Left lung (tissue), 10 donors: ENCODE measurements around the gene PRKCE. TPM values are rescaled to one million over a fixed set of nuclear protein-coding genes. Genes with fewer than 3 reads are reported as not detected.

Experiments
- ATAC-seq: fragments of 200-7000 bp; cut with Tn5 transposase; one replicate; pipeline ENCODE4 v1.9.1; 2020; ENCODE audit warnings: moderate library complexity
- DNase-seq, 4 donors: peaks; one replicate each; pipeline ENCODE4 v3.0.0-alpha.2; 2013 to 2020
- H3K27ac ChIP-seq, 2 donors: fragments of 200-600 bp; sonication (generic) in 1 of 2; one replicate each; pipeline versions ENCODE4 v1.5.0 to v1.8.0; 2020 to 2021
- H3K27me3 ChIP-seq, 2 donors: fragments of 200-600 bp; sonication (generic) in 1 of 2; one replicate each; pipeline versions ENCODE4 v1.5.0 to v1.8.0; 2020 to 2021
- H3K36me3 ChIP-seq, 2 donors: fragments of 200-600 bp; sonication (generic) in 1 of 2; one replicate each; pipeline versions ENCODE4 v1.5.0 to v1.8.0; 2020 to 2021
- H3K4me1 ChIP-seq, 2 donors: fragments of 200-600 bp; one replicate each; pipeline ENCODE4 v1.8.0; 2021
- H3K4me3 ChIP-seq, 2 donors: fragments of 200-600 bp; sonication (generic) in 1 of 2; one replicate each; pipeline versions ENCODE4 v1.5.0 to v1.8.0; 2020 to 2021; ENCODE audit warnings: mild to moderate bottlenecking in 1 of 2
- H3K9me3 ChIP-seq, 2 donors: fragments of 200-600 bp; sonication (generic) in 1 of 2; one replicate each; pipeline versions ENCODE4 v1.5.0 to v1.8.0; 2020 to 2021
- intact Hi-C, 2 donors: fragments of 100-400 bp; cut with DNase I; formaldehyde crosslinking; loops; one replicate each; pipeline versions ENCODE4 v1.11.2 to v1.14.2; 2022
- polyA plus RNA-seq, 6 donors: library from polyadenylated mRNA; unstranded; fragments of 120-200 nt; gene quantifications; one replicate each; pipeline ENCODE4 v1.2.1, GENCODE V29; 2013; ENCODE audit not compliant: insufficient read length in 6 of 6
- total RNA-seq, 2 donors: library from RNA; stranded (reverse); fragmentation: NEBNext Ultra II Directional; extraction: Animal tissue kit (Norgen Biotek cat#: 25700); gene quantifications; one replicate each; pipeline ENCODE4 v1.2.1, GENCODE V29; 2021
- TF ChIP-seq, protein P1 (sequence below), 2 donors: fragments of 200-600 bp; sonication (generic) in 1 of 2; IDR thresholded peaks; one replicate each; pipeline versions ENCODE4 v1.5.0 to v1.8.0; 2021; ENCODE audit warnings: antibody characterized with exemption in 2 of 2
- donor health status: DM: no; HTN: yes; CAD: no.
- donor health status: DM: no; HTN: no; CAD: no.

The PRKCE gene
- total and polyA plus RNA-seq, 8 donors: 12.0 to 56.9 (median 14.7) TPM

DNA sequence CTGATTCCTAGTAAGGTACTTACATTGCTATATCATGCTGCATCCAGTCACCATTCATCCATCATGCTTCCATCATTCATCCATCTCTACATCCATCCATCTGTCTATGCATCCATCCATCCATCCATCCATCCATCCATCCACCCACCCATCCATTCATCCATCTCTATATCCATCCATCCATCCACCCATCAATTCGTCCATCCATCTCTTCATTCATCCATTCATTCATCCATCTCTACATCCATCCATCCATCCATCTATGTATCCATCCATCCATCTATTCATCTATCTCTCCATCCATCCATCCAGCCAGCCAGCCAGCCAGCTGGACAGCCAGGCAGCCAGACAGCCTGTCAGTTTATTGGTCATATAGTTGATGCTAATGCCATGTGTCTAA lies 20.7 kb downstream of the PRKCE start:
- Histone ChIP-seq H3K36me3 (no peaks in the 10 kb centered on the region), H3K27me3 (no peaks in the 10 kb centered on the region), H3K9me3 (no peaks in the 10 kb centered on the region), H3K27ac (no peak overlapping the region), H3K4me1 (peaks cover 12 to 21% of the 10 kb centered on the region in 2 donors), H3K4me3 (no peak overlapping the region)
- no peak for ATAC-seq
- intact Hi-C loops: no loop called here
- TF ChIP-seq, protein P1, sequence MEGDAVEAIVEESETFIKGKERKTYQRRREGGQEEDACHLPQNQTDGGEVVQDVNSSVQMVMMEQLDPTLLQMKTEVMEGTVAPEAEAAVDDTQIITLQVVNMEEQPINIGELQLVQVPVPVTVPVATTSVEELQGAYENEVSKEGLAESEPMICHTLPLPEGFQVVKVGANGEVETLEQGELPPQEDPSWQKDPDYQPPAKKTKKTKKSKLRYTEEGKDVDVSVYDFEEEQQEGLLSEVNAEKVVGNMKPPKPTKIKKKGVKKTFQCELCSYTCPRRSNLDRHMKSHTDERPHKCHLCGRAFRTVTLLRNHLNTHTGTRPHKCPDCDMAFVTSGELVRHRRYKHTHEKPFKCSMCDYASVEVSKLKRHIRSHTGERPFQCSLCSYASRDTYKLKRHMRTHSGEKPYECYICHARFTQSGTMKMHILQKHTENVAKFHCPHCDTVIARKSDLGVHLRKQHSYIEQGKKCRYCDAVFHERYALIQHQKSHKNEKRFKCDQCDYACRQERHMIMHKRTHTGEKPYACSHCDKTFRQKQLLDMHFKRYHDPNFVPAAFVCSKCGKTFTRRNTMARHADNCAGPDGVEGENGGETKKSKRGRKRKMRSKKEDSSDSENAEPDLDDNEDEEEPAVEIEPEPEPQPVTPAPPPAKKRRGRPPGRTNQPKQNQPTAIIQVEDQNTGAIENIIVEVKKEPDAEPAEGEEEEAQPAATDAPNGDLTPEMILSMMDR (IDR thresholded peaks at IDR 0.05): no peak
- DNase-seq: no peak

DNA sequence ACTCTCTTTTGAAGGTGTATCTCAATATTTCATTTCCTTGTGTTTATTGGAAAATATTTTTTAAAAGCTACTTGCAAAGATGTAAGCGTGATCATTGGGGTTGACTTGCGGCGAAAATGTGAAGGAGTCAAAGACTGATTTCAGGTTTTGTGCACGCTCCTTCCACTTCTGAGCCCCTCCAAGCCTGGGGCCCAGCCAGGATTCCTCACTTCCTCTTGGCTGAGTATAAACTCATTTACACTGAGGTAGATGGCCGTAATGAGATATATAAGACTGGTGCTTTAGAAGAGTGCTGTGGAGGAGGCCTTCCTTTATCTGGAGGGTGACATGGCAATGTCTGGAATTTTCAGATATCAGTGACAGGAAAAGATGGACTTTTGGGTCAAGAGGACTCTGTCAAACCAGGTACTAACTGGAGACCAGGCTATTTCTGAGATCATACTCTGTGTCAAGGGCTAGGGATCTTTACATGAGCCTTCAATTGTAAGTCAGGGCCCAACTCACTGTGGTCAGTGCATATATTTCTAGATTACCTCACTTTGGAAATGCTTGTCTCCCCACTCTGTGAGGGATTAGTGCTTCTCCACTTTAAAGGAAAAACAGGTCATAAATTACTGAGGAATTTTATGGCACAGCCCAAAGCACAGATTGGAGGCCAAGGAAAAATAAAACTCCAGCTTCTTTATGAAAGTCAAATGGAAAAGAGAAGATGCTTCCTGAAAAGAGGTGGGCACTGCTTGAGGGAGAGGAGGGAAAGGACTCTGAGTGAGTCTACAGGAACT lies 22.8 kb downstream of the PRKCE start:
- TF ChIP-seq, protein P1 (IDR thresholded peaks at IDR 0.05): no peak
- Histone ChIP-seq H3K4me3 (no peak overlapping the region), H3K27me3 (no peaks in the 10 kb centered on the region), H3K9me3 (no peaks in the 10 kb centered on the region), H3K4me1 (peaks cover 12 to 17% of the 10 kb centered on the region in 2 donors), H3K27ac (peak overlapping the region; percentile 57 to 63), H3K36me3 (no peaks in the 10 kb centered on the region)
- intact Hi-C loops: no loop called here
- DNase-seq (no peak), ATAC-seq (peak; percentile 33)

DNA sequence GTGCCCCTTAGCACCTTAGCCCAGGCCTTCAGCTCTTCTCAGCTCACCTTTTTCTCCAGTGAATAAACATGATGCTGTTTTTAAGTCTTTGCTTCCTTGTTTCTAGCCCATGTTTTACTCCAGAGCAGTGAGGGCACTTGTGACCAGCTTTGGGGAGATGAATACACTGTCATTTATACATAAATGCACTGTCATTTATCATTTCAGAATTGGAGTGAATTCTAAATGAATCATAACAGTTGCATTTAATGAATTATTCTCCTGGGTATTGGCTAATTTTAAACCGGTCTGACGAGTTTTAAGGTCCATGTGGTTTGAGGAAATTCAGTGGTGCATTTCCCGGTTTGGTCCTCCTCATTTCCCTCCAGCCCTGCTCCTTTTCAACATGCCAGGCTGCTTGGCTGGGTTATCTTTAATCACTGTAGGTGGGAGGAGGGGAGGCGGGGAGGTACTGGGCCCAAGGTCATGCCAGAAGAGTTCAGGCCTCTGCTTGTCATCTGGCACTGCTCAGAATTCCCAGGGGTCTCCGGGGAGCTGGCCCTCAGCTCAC lies 23.9 kb downstream of the PRKCE start:
- Histone ChIP-seq H3K27ac (peak overlapping the region; percentile 57 to 63), H3K36me3 (no peaks in the 10 kb centered on the region), H3K27me3 (no peaks in the 10 kb centered on the region), H3K4me3 (no peak overlapping the region), H3K9me3 (no peaks in the 10 kb centered on the region), H3K4me1 (peaks cover 12 to 17% of the 10 kb centered on the region in 2 donors)
- TF ChIP-seq, protein P1 (IDR thresholded peaks at IDR 0.05): no peak
- intact Hi-C loops: no loop called here
- ATAC-seq (peak; percentile 90), DNase-seq (peak in 2 of 4 donors; percentile 42 to 70)

DNA sequence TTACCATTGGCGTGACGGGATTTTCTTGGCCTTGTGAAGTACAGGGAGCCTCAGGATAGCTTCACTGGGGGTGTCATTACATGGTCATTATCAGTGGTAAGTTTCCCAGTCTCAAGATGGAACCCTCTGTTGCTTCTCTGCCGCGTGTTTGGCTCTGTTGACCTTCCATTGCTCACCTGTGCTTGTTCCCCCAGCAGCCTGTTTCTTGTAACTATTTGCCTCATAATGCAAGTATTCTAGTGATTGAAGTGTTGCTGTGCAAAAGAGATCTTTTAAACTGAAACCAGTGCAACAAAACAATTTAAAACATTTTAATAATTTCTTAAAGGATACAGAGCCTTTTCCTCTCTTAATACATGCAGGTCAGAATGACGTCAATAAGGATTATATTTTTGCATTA lies 24.6 kb downstream of the PRKCE start:
- H3K9me3 ChIP-seq: no peaks in the 10 kb centered on the region
- peak overlapping the region; percentile 26 to 57 for H3K27ac ChIP-seq
- DNase-seq: no peak
- no peaks in the 10 kb centered on the region for H3K36me3 ChIP-seq
- H3K4me3 ChIP-seq: no peak overlapping the region
- intact Hi-C loops: no loop called here
- no peak for ATAC-seq
- H3K27me3 ChIP-seq: no peaks in the 10 kb centered on the region
- peaks cover 12 to 17% of the 10 kb centered on the region in 2 donors for H3K4me1 ChIP-seq
- TF ChIP-seq, protein P1 (IDR thresholded peaks at IDR 0.05): no peak

DNA sequence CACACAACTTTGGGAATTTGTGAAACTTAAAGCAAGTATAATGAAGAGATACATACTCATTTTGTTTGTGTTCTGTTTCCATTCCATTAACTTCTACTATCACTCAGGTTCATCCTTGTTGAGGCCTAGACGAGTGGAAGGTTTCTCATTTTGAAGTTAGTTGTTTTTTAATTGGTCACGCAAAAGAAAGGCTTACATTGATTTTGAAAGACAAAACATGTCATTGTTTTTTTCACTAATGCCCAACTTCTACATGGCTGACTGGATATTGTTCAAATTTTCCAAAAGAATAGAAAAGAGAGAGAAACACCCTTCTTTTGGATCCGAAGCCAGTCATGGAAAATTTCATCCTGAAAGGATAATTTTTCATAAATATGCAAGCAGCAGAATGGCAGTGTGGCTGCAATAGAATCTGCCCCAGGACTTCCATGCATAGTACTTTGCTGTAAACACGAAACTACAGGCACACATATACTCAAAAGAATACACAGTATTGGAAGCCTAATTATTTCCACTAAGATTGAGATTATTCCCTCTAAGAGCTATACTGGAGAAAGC lies 27.4 kb downstream of the PRKCE start:
- ATAC-seq (no peak), DNase-seq (no peak)
- peaks cover 12 to 26% of the 10 kb centered on the region in 2 donors for H3K4me1 ChIP-seq
- H3K27me3 ChIP-seq: no peaks in the 10 kb centered on the region
- intact Hi-C loops: no loop called here
- H3K4me3 ChIP-seq: no peak overlapping the region
- no peaks in the 10 kb centered on the region for H3K36me3 ChIP-seq
- TF ChIP-seq, protein P1 (IDR thresholded peaks at IDR 0.05): no peak
- H3K27ac ChIP-seq: no peak overlapping the region
- H3K9me3 ChIP-seq: no peaks in the 10 kb centered on the region
